Measurements from ENCODE around the gene ZBTB7C.

DNA sequence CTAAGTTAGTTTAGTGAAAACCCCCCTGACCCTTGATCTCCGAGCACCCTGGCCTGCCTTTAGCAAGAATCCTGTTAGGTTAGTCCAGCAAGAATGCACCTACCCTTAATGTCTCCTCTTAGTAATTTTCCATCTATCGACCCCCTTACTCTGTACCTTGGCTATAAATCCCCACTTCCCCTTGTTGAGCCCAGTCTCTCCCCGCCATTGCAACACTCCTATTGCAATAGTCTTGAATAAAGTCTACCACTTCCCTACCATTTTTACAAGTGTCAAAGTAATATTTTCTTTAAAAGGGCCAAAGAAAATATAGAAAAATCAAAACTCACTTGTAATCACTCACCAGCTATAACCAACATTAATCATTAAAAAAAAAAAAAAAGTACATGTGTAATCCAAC is 4.2 kb upstream of the ZBTB7C start:
- TF ChIP-seq, protein P1, sequence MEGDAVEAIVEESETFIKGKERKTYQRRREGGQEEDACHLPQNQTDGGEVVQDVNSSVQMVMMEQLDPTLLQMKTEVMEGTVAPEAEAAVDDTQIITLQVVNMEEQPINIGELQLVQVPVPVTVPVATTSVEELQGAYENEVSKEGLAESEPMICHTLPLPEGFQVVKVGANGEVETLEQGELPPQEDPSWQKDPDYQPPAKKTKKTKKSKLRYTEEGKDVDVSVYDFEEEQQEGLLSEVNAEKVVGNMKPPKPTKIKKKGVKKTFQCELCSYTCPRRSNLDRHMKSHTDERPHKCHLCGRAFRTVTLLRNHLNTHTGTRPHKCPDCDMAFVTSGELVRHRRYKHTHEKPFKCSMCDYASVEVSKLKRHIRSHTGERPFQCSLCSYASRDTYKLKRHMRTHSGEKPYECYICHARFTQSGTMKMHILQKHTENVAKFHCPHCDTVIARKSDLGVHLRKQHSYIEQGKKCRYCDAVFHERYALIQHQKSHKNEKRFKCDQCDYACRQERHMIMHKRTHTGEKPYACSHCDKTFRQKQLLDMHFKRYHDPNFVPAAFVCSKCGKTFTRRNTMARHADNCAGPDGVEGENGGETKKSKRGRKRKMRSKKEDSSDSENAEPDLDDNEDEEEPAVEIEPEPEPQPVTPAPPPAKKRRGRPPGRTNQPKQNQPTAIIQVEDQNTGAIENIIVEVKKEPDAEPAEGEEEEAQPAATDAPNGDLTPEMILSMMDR (conservative IDR thresholded peaks at IDR 0.05; ENCODE audit: low read length) = no peak
- TF ChIP-seq EZH2phosphoT487 (IDR thresholded peaks at IDR 0.05; ENCODE audit: borderline replicate concordance, low read depth, low read length) = no peak

Data from OCI-LY7 (cell line).